ENCODE results near the gene SORCS2. TPM values are rescaled to one million over a fixed set of nuclear protein-coding genes. Genes with fewer than 3 reads are reported as not detected.

The SORCS2 gene
- total and polyA plus RNA-seq, 2 of the 8 experiments (the other 6 are each of a cell fraction or from before 2014, with no cell fraction given) = 0.36 to 1.8 TPM

- TF ChIP-seq E2F6 (IDR thresholded peaks at IDR 0.05) (no peak), POLR2AphosphoS5 (IDR thresholded peaks at IDR 0.05; ENCODE audit: low read depth, low read length) (no peak), SP2 (IDR thresholded peaks at IDR 0.05; ENCODE audit: low read length) (no peak)
Observed at GRCh38 chr4:7403001-7403400, 210.7 kb downstream of the SORCS2 start (continued).
